GM12878 (cell line): ENCODE measurements around the gene LRRC14B. TPM values are rescaled to one million over a fixed set of nuclear protein-coding genes. Genes with fewer than 3 reads are reported as not detected.

Source experiments
- ATAC-seq: fragments of 200-7000 bp; cut with Tn5 transposase; 3 replicates; pipeline ENCODE4 v1.9.1; 2020; ENCODE audit warnings: mild to moderate bottlenecking, moderate library complexity
- BruUV-seq: library from RNA; stranded (reverse); fragments of 400-500 nt; replicated peaks from 2 replicates; lab custom pipeline; 2021; lab: Mats Ljungman, UMichigan
- CTCF ChIA-PET: fragments of 300-600 bp; sonication (Branson Sonifier 250); formaldehyde crosslinking; extraction: SDS; loops from one replicate; lab custom pipeline; 2021; ENCODE audit warnings: inconsistent platforms; lab: Yijun Ruan, JAX
- POLR2A ChIA-PET: fragments of 350-600 bp; formaldehyde crosslinking; extraction: SDS; loops from one replicate; lab custom pipeline; 2021; ENCODE audit warnings: inconsistent platforms; lab: Charles Lee
- RAD21 ChIA-PET: fragments of 300-600 bp; sonication (Branson Sonifier 250); formaldehyde crosslinking; loops from one replicate; lab custom pipeline; 2023; ENCODE audit warnings: antibody characterized with exemption; ENCODE audit not compliant: unreplicated experiment; lab: Charles Lee
- SMC1A ChIA-PET: fragments of 300-600 bp; sonication (Branson Sonifier 250); formaldehyde crosslinking; loops from one replicate; lab custom pipeline; 2023; ENCODE audit not compliant: unreplicated experiment, uncharacterized antibody; lab: Charles Lee
- DNase-seq: peaks from one replicate; pipeline ENCODE4 v3.0.0-alpha.2; 2011; ENCODE audit warnings: low read depth, low spot score
- FAIRE-seq: peaks from 3 replicates; lab custom pipeline; 2011; peaks lifted over from hg19 to GRCh38; lab: Jason Lieb, UNC
- H2AFZ ChIP-seq: 2 replicates; pipeline ENCODE4 v1.6.0; 2011; ENCODE audit warnings: low read depth, low read length, control low read depth; ENCODE audit not compliant: control insufficient read depth
- H3K27ac ChIP-seq: 2 replicates; pipeline ENCODE4 v1.5.1; 2011; ENCODE audit warnings: control low read depth; ENCODE audit not compliant: control insufficient read depth, insufficient read depth
- H3K27me3 ChIP-seq, 2 experiments: replicated peaks in 1 of 2; 2 replicates each; pipeline versions ENCODE4 v1.6.0 to v1.6.1; 2011; ENCODE audit warnings: low read length in 1 of 2; ENCODE audit not compliant: control insufficient read depth in 2 of 2, insufficient read depth in 2 of 2
- H3K36me3 ChIP-seq, 2 experiments: 2 replicates each; pipeline ENCODE4 v1.5.1; 2011; ENCODE audit warnings: low read length in 1 of 2; ENCODE audit not compliant: control insufficient read depth in 2 of 2, insufficient read depth in 2 of 2
- H3K4me1 ChIP-seq: 2 replicates; pipeline ENCODE4 v1.6.1; 2011; ENCODE audit warnings: mild to moderate bottlenecking, low read length, moderate library complexity, mixed read lengths; ENCODE audit not compliant: control insufficient read depth, insufficient read depth
- H3K4me2 ChIP-seq: 2 replicates; pipeline ENCODE4 v1.6.0; 2011; ENCODE audit warnings: control low read depth; ENCODE audit not compliant: control insufficient read depth, insufficient read depth
- H3K4me3 ChIP-seq: fragments of 200-600 bp; sonication (generic); 2 replicates; pipeline ENCODE4 v1.5.1; 2016
- H3K79me2 ChIP-seq: 2 replicates; pipeline ENCODE4 v1.6.0; 2011; ENCODE audit warnings: low read length; ENCODE audit not compliant: control insufficient read depth, insufficient read depth
- H3K9ac ChIP-seq: 2 replicates; pipeline ENCODE4 v1.8.0; 2011; ENCODE audit warnings: low read length, control low read depth, mixed read lengths; ENCODE audit not compliant: control insufficient read depth, insufficient read depth
- H3K9me3 ChIP-seq: replicated peaks from 3 replicates; pipeline ENCODE4 v1.5.1; 2011; ENCODE audit warnings: mild to moderate bottlenecking, low read length; ENCODE audit not compliant: control insufficient read depth, insufficient read depth
- H4K20me1 ChIP-seq: 2 replicates; pipeline ENCODE4 v1.6.0; 2011; ENCODE audit not compliant: control insufficient read depth, insufficient read depth
- BRCA1 ChIP-seq: IDR thresholded peaks from 2 replicates; pipeline ENCODE4 v1.6.1; 2011; ENCODE audit warnings: low read depth, low read length, improper control_type of control experiment
- E2F4 ChIP-seq: IDR thresholded peaks from 2 replicates; pipeline ENCODE4 v1.6.1; 2012; ENCODE audit warnings: low read depth, low read length, improper control_type of control experiment
- FOXK2 ChIP-seq: fragments of 450-650 bp; IDR thresholded peaks from 2 replicates; pipeline ENCODE4 v1.6.1; 2017; ENCODE audit warnings: mild to moderate bottlenecking, moderate library complexity
- HDGF ChIP-seq: fragments of 450-650 bp; IDR thresholded peaks from 2 replicates; pipeline ENCODE4 v1.6.1; 2016; ENCODE audit warnings: antibody characterized with exemption
- MEF2B ChIP-seq: fragments of 450-650 bp; IDR thresholded peaks from 2 replicates; pipeline ENCODE4 v1.6.1; 2018; ENCODE audit warnings: mild to moderate bottlenecking, moderate library complexity; ENCODE audit not compliant: partially characterized antibody, poor library complexity, severe bottlenecking
- PAX5 ChIP-seq: IDR thresholded peaks from 2 replicates; pipeline ENCODE4 v1.6.1; 2011; ENCODE audit warnings: low read depth, low read length, borderline replicate concordance
- POLR2AphosphoS2 ChIP-seq: IDR thresholded peaks from 2 replicates; pipeline ENCODE4 v1.6.1; 2011; ENCODE audit warnings: low read depth, mild to moderate bottlenecking, low read length, improper control_type of control experiment, moderate library complexity
- POU2F2 ChIP-seq: IDR thresholded peaks from 3 replicates; pipeline ENCODE4 v1.6.1; 2011; ENCODE audit warnings: low read depth, mild to moderate bottlenecking, low read length, borderline replicate concordance
- SIX5 ChIP-seq: IDR thresholded peaks from 2 replicates; pipeline ENCODE4 v1.6.1; 2011; ENCODE audit warnings: mild to moderate bottlenecking, low read depth, low read length, moderate library complexity; ENCODE audit not compliant: severe bottlenecking
- SMC3 ChIP-seq: IDR thresholded peaks from 2 replicates; pipeline ENCODE4 v1.6.1; 2011; ENCODE audit warnings: low read length, improper control_type of control experiment, borderline replicate concordance
- USF1 ChIP-seq: IDR thresholded peaks from 2 replicates; pipeline ENCODE4 v1.6.1; 2011; ENCODE audit warnings: borderline replicate concordance, low read depth, mild to moderate bottlenecking, moderate library complexity, mixed read lengths, low read length; ENCODE audit not compliant: insufficient read depth; ENCODE audit errors: extremely low read length
- ZBED1 ChIP-seq: IDR thresholded peaks from 2 replicates; pipeline ENCODE4 v1.6.1; 2016; ENCODE audit warnings: borderline replicate concordance
- WGBS: methylation state at CpG from one replicate; pipeline ENCODE4 v1.1.6; 2016; ENCODE audit warnings: low lambda C conversion rate; ENCODE audit not compliant: insufficient replicate concordance, insufficient coverage; ENCODE audit errors: missing lambda C conversion rate; 5-methylcytosine and 5-hydroxymethylcytosine counted together
- in situ Hi-C: fragments of 300-500 bp; cut with MboI; formaldehyde crosslinking; loops from 9 replicates; pipeline ENCODE4 v1.14.3; 2018; ENCODE audit warnings: mixed read lengths
- intact Hi-C: fragments of 100-400 bp; cut with micrococcal nuclease; formaldehyde crosslinking; loops from one replicate; pipeline ENCODE4 v1.14.2; 2022; ENCODE audit not compliant: unreplicated experiment
- polyA plus RNA-seq, 11 experiments: library from polyadenylated mRNA; depleted of rRNA in 4 of 11; unstranded in 6 of 11; stranded (reverse) in 5 of 11; fragments of >200 nt; fragmentation: Nextera tagmentation in 4 of 11; fragmentation: Illumina TruSeq in 1 of 11; extraction: Ambion mirVana in 4 of 11; extraction: Trizol in 1 of 11; gene quantifications; 1 replicate in 1 of 11; 2 replicates in 10 of 11; pipeline versions ENCODE4 v1.2.1 to v1.2.3, GENCODE V29; 2011 to 2016; ENCODE audit warnings: inconsistent platforms in 2 of 11, missing spikeins in 2 of 11, low read depth in 1 of 11
- total RNA-seq, 4 experiments: library from RNA; depleted of rRNA in 3 of 4; stranded (reverse); fragments of >200 nt in 3 of 4; fragmentation: Illumina TruSeq in 1 of 4; extraction: Trizol in 1 of 4; gene quantifications; 2 replicates each; pipeline versions ENCODE4 v1.2.1 to v1.2.3, GENCODE V29; 2013 to 2021
- TF ChIP-seq, protein P1 (sequence below): IDR thresholded peaks from 2 replicates; pipeline ENCODE4 v1.6.1; 2011; ENCODE audit warnings: borderline replicate concordance, low read depth, mild to moderate bottlenecking, moderate library complexity, low read length; ENCODE audit not compliant: insufficient read depth, poor library complexity, severe bottlenecking
- TF ChIP-seq, protein P2 (sequence below): IDR thresholded peaks from 2 replicates; pipeline ENCODE4 v1.6.1; 2011; ENCODE audit warnings: low read depth, mild to moderate bottlenecking, low read length, moderate library complexity, borderline replicate concordance; ENCODE audit errors: extremely low read depth
- TF ChIP-seq, protein P3 (sequence below): IDR thresholded peaks from 2 replicates; pipeline ENCODE4 v1.6.1; 2012; ENCODE audit warnings: low read length, inconsistent platforms
- TF ChIP-seq, protein P4 (sequence below): fragments of 450-650 bp; IDR thresholded peaks from 2 replicates; pipeline ENCODE4 v1.6.1; 2016; ENCODE audit warnings: mild to moderate bottlenecking

Gene LRRC14B
- total and polyA plus RNA-seq, 10 of the 15 experiments (the other 5 are each of a cell fraction or from before 2014, with no cell fraction given): 0.06 to 0.31 (median 0.13) TPM; not detected in 5

DNA sequence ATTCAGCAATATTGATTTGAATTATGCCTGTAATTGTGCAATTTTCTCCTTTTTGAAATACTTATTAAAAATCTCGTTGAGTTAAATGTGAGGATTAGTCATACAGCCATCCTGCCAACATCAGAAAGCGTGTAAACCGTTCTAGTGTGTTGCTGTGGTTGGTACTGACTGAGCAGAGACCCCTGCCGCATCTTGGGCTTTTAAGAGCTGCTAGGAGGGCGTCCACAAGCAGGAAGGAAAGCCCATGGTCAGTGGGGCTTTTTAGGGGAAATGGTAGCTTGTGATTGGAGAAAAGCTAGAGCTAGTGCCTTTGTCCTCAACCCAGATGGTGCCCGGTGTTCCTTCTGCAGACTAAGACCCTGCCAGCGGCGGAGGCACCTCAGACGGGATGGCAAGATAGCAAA is 28.2 kb downstream of the LRRC14B start (continued):
- TF ChIP-seq, protein P1, sequence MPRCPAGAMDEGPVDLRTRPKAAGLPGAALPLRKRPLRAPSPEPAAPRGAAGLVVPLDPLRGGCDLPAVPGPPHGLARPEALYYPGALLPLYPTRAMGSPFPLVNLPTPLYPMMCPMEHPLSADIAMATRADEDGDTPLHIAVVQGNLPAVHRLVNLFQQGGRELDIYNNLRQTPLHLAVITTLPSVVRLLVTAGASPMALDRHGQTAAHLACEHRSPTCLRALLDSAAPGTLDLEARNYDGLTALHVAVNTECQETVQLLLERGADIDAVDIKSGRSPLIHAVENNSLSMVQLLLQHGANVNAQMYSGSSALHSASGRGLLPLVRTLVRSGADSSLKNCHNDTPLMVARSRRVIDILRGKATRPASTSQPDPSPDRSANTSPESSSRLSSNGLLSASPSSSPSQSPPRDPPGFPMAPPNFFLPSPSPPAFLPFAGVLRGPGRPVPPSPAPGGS: no peak
- TF ChIP-seq MEF2B (no peak), PAX5 (no peak), HDGF (no peak), ZBED1 (no peak)
- TF ChIP-seq, protein P2, sequence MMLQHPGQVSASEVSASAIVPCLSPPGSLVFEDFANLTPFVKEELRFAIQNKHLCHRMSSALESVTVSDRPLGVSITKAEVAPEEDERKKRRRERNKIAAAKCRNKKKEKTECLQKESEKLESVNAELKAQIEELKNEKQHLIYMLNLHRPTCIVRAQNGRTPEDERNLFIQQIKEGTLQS: no peak

GRCh38 chr5:219991-220390 is 28.7 kb downstream of the LRRC14B start:
- peak; percentile 46 for ATAC-seq
- Histone ChIP-seq H3K4me2 (peak overlapping the region; percentile 66), H3K79me2 (peaks cover 57% of the 10 kb centered on the region), H3K4me1 (peaks cover 9% of the 10 kb centered on the region), H2AFZ (no peak overlapping the region), H3K4me3 (peak overlapping the region; percentile 98), H3K27ac (peak overlapping the region; percentile 39), H4K20me1 (no peaks in the 10 kb centered on the region), H3K27me3 (no peaks in the 10 kb centered on the region), H3K36me3 (peaks cover 4% of the 10 kb centered on the region in 2 experiments; a peak in 3 of 4 replicates), H3K9me3 (no peaks in the 10 kb centered on the region), H3K9ac (peak overlapping the region; percentile 86; the same call in 1 of the 2 replicates)
- 3% methylated on average over 4 of the region's 4 CpGs for WGBS
- in situ Hi-C loops: no loop called here
- CTCF ChIA-PET: interaction anchor here (1.6 to 2.8 kb wide), 2 partner anchors 32 to 227 kb away, joined by 3 to 13 read pairs; no protein-coding TSS in a partner anchor
- no TSS peak for BruUV-seq
- RAD21 ChIA-PET: interaction anchor here (0.8 to 2.4 kb wide), 3 partner anchors 12 to 149 kb away, joined by 3 to 7 read pairs (median 6); no protein-coding TSS in a partner anchor
- DNase-seq: no peak
- SMC1A ChIA-PET: interaction anchor here (0.9 to 2.7 kb wide), 5 partner anchors 12 to 51 kb away, joined by 3 to 9 read pairs (median 4); partner anchors contain the start of gene PDCD6
- intact Hi-C loops: loop anchor here (2.0 kb wide), 1 partner anchor 51 kb away; the partner anchor contains the start of gene PDCD6
- FAIRE-seq: no peak
- POLR2A ChIA-PET: interaction anchor here (0.7 to 3.4 kb wide), 4 partner anchors 31 to 253 kb away, joined by 3 to 21 read pairs (median 3); partner anchors contain the start of gene PDCD6
- TF ChIP-seq USF1 (no peak), SMC3 (no peak), SIX5 (no peak), POLR2AphosphoS2 (no peak), E2F4 (no peak), FOXK2 (peak; percentile 23; the same call in 1 of the 2 replicates), POU2F2 (no peak), BRCA1 (no peak)
- TF ChIP-seq, protein P3, sequence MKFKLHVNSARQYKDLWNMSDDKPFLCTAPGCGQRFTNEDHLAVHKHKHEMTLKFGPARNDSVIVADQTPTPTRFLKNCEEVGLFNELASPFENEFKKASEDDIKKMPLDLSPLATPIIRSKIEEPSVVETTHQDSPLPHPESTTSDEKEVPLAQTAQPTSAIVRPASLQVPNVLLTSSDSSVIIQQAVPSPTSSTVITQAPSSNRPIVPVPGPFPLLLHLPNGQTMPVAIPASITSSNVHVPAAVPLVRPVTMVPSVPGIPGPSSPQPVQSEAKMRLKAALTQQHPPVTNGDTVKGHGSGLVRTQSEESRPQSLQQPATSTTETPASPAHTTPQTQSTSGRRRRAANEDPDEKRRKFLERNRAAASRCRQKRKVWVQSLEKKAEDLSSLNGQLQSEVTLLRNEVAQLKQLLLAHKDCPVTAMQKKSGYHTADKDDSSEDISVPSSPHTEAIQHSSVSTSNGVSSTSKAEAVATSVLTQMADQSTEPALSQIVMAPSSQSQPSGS: no peak
- TF ChIP-seq, protein P4, sequence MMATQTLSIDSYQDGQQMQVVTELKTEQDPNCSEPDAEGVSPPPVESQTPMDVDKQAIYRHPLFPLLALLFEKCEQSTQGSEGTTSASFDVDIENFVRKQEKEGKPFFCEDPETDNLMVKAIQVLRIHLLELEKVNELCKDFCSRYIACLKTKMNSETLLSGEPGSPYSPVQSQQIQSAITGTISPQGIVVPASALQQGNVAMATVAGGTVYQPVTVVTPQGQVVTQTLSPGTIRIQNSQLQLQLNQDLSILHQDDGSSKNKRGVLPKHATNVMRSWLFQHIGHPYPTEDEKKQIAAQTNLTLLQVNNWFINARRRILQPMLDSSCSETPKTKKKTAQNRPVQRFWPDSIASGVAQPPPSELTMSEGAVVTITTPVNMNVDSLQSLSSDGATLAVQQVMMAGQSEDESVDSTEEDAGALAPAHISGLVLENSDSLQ: no peak
